ENCODE data around the gene MOB4. TPM values are rescaled to one million over a fixed set of nuclear protein-coding genes. Genes with fewer than 3 reads are reported as not detected.

The MOB4 gene
- total and polyA plus RNA-seq, 10 of the 15 experiments (the other 5 are each of a cell fraction or from before 2014, with no cell fraction given) = 13.5 to 44.2 (median 32.4) TPM

GRCh38 chr2:197499594-197500502 is 16.0 kb upstream of the MOB4 start, which contains the start of the genes HSPD1 and HSPE1 (continued):
- TF ChIP-seq REST (IDR thresholded peaks at IDR 0.05; ENCODE audit: low read depth, low read length) = no peak
- peak; percentile 85 for TF ChIP-seq FOS (IDR thresholded peaks at IDR 0.05; ENCODE audit: borderline replicate concordance, extremely low read depth, insufficient read length)
- peak; percentile 82 for TF ChIP-seq TARDBP (IDR thresholded peaks at IDR 0.05; ENCODE audit: borderline replicate concordance)
- TF ChIP-seq SKIL (IDR thresholded peaks at IDR 0.05; ENCODE audit: low read depth, poor library complexity, severe bottlenecking) = peak; percentile 97
- peak; percentile 53 for TF ChIP-seq SMARCA5 (IDR thresholded peaks at IDR 0.05)
- peak; percentile 95 for TF ChIP-seq KLF5 (IDR thresholded peaks at IDR 0.05; ENCODE audit: partially characterized antibody)
- no peak for TF ChIP-seq IRF5 (IDR thresholded peaks at IDR 0.05; ENCODE audit: borderline replicate concordance)
- no peak for TF ChIP-seq SMC3 (IDR thresholded peaks at IDR 0.05; ENCODE audit: borderline replicate concordance, low read length)
- peak; percentile 93 for TF ChIP-seq ATF7 (IDR thresholded peaks at IDR 0.05; ENCODE audit: low read depth)
- TF ChIP-seq IRF4 (IDR thresholded peaks at IDR 0.05; ENCODE audit: low read depth, low read length) = peak; percentile 64; the same call in 1 of the 2 replicates
- TF ChIP-seq JUND (IDR thresholded peaks at IDR 0.05; ENCODE audit: low read depth, low read length) = peak; percentile 7; the same call in 1 of the 2 replicates
- peak; percentile 90; the same call in 1 of the 2 replicates for TF ChIP-seq YY1 (IDR thresholded peaks at IDR 0.05; ENCODE audit: low read depth, low read length)
- peak; percentile 100 for TF ChIP-seq NBN (IDR thresholded peaks at IDR 0.05)
- peak; percentile 79; the same call in 1 of the 2 replicates for TF ChIP-seq PAX5 (IDR thresholded peaks at IDR 0.05; ENCODE audit: borderline replicate concordance, low read depth, low read length)
- peak; percentile 88 for TF ChIP-seq LARP7 (IDR thresholded peaks at IDR 0.05)
- no peak for TF ChIP-seq ZBTB4 (CRISPR knock-in tag; IDR thresholded peaks at IDR 0.05)
- TF ChIP-seq MXI1 (IDR thresholded peaks at IDR 0.05; ENCODE audit: low read depth, low read length) = peak; percentile 97
- no peak for TF ChIP-seq KDM1A (IDR thresholded peaks at IDR 0.05; ENCODE audit: borderline replicate concordance)
- TF ChIP-seq ZNF622 (IDR thresholded peaks at IDR 0.05) = no peak
- no peak for TF ChIP-seq RAD21 (IDR thresholded peaks at IDR 0.05; ENCODE audit: insufficient read depth, low read depth, low read length)
